CD4-positive, alpha-beta T cell treated with Interleukin-1 beta for 1 hour (primary cell): Measurements from ENCODE around the gene GJD3.
A peak's percentile ranks its signal among the peaks of the same experiment; 100 is the strongest.

Experiments
- DNase-seq, 2 donors: peaks; one replicate each; pipeline ENCODE4 v3.0.0-alpha.2; 2020 to 2022

The GJD3 gene

DNA sequence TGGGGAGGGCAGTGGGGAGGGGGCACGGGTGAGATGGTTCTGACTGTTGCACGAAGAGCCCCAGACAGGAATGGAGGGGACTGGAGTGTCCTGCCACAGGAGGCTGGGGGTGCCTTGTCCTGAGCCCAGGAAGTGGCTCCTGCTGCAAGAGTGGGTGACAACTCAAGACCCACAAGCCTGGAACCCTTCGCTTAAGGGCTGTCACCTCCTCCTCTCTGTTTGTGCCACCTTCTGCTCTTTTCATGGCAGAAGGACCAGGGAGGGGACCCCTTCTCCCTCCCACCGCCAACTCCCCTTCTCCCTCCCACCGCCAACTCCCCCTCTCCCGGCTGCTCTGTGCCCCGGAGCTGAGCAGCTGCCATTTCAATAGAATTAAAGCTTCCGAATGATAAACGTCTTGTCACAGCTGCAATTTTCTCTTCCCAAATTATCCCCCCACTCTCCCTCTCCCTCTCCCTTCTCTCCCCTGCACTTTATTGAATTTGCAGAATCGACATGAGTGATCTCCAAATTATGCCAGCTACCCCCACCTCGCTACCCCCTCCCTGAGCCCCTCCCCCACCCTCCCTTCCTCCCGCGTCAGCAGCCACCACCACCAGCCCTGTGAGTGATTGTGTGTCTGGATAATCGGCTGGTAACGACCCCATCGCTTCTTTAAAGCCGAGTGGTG, 13.7 kb downstream of the GJD3 start:
- no peak for DNase-seq

DNA sequence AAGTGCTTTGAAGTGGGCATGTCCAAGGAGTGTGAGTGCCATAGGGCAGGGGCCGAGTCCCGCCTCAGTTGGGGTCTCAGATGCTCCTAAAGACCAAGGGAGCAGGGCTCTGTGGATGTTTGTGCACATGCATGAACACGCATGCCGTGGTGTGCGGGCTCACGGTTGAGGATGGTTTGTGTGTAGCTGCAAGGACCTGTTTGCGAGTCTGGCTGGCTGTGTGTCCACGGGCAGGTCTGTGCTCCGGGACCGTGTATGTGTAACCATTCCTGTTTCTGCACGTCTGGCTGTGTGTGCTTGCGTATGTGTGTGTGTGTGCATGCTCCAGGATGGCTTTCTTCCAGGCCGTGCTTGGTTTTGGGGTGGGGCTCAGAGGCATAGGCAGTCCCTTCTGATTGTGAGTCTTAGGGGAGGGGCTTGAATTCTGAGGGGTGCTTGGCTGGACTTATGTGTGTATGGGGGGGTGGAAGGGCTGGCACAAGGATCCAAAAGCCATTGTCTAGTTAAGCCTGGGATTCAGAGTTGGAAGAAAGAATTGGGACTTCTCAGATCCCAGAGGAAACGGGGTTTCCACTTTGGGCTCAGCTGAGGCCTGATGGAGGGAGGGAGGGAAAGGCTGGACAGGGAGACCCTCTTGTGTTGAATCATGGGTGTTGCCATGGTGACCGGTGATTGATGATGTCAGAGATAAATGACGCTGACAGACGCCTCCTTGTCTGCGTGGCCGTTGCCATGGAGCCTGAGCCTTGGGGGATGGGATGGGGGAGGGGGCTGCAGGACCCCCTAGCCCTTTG, 14.4 kb downstream of the GJD3 start:
- DNase-seq, result no peak

DNA sequence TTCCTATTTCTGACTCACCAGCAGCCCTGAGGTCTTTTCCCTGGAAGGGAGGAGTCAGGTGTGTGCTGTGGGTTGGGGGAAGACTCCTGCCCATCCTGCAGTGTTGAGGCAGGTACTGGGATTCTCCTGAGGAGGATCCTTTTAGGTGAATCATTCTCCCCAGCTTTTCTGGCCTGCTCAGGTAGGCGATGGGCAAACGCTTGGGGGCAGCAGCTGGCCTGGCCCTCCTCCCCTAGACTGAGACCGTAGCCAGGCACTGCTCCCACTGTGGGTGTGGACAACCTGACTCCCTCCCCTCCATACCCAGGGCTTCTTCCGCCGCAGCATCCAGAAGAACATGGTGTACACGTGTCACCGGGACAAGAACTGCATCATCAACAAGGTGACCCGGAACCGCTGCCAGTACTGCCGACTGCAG, 15.1 kb downstream of the GJD3 start:
- no peak for DNase-seq

DNA sequence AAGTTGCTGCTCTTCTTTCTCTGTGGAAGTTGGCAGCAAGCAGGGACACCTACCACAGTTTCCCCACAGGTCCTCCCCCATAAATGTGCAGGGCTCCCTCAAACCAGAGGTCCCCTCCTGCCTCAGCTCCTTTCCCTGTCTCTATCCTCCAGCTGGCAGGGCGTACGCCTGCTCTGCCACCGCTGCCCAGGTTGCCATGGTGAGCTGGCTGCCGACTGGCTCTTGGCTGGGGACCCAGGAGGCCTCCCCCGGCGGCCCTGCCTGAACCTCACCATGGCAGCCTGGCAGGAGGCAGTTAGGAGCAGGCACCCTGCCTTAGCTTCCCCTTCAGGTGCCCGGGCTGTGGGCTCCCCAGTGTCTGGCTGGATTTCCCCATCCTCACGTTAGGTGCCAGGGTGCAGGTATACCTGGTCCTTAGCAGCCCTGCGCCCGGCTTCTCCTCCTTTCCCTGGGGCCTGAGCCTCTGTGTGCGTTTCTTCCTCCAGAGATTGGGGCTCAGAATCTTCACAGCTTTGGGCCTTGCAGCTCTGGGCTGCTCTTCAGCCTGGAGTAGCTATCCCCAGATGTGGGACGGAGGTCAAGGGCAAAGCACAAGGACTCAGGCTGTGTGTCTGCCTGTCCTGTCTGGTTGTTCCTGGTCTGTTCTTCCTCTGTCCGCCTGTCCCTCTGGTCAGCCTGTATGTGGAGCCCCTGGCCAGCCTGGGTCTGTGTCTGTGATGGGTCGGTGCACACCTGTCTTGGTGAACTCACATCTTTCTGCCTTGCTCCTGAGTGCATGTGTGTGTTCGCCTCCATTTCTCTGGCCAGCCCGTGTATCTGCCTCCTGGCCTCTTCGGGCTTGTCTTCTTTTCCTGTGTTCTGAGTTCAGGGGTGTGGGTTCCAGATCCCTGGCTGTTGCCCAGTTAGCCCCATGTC, 15.7 kb downstream of the GJD3 start:
- DNase-seq, result no peak

DNA sequence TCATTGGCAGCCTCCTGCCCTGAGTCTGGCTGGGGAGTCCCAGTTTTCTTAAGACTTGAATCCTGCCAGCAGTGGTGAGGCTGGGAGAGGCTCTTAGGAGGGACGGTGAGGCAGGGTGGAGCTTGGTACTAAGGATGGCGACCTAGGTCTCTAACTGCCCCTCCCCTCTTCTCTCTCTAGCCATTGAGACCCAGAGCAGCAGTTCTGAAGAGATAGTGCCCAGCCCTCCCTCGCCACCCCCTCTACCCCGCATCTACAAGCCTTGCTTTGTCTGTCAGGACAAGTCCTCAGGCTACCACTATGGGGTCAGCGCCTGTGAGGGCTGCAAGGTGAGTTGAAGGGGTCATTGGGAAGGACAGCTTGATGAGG, 16.4 kb downstream of the GJD3 start:
- DNase-seq, result no peak

DNA sequence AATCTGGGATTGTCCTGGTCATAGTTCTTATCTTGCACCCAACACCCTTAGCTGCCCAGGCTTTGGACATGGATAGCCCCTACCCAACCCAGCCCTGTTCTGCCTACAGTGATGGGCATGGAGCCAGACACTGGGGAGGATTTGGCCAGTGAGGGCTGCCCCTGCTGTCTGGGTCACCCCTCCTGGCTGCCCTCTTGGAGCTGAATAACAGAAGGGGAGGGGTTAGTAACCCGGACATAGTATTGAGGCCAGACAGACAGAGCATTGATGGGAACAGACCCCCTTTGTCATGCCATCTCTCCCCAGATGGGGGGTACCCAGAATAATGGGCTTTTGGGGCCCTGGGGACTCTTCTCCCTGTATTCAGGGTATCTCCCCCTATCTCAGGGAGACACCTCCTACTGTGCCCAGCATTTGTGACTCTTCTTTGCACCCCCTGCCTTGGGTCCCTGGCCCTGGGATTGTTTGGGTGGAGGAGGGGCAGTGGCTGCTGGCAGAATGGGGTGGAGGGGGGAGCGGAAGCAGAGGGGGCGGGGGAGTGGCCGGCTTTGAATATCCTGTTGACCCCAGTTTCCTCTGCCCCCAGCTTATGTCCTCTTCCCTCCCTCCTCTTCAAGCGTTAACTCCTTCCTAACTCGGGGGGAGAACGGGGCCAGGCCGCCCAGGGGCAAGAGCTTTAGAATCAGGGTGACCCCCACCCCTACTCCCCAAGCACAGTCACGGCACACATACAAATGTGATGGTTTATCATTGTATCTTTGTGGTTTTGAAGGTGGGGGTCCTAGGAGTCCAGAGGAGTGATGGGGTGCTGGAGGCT, 17.0 kb downstream of the GJD3 start:
- no peak for DNase-seq

DNA sequence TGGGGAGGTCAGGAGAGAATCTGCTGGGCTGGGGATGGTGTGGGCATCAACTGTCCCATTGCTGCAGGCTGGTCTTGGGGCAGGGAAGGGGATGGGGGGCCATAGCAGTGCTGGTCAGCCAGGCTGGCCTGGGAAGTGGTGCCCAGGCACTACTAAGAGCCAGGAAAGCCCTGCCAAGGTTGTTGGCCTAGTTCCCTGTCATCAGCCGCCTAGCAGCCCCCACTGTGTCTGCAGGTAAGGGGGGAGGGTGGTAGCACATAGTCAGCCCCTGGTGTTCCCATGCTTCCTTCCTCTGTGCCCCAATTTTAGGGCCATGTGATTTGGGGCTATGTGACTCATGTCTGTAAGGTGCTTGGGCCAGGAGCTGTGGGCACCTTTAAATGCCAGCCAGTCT, 17.8 kb downstream of the GJD3 start:
- no peak for DNase-seq

DNA sequence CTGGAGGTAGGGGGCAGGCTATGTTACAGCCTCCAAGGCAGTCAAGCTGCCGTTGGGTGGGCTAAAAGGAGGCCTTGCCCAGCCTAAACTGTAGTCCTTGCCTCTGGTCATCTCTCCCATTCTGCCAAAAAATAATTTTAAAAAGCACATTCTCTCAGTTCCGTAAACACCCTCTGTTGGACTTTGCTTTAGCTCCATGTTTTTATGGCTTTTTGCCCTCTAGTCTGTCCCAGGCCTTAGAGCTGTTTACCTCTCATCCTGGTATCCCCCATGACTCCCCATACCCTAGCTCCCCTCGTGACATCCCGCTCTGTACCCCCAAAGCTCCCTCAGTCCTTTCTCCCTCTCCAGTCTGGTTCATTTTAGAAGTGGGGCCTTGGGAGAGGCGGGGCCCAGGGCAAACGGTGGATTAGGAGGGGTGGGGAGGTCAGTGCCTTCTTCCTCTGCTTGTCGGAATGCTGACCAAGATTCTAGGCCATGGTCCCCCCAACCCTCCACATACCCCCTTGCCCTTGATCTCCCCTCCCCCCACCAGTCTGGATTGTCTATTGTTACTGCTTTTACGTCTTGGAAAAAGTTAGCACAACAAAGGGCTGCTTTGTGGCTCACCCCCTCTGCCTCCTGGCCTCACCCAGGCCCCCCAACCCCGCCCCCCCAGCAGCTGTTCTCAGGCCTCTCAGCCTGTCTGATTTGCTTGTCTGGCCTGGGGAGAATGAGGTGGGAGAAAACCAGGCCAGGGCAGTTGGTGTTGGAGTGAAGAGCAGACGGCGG, 18.4 kb downstream of the GJD3 start:
- DNase-seq, result no peak

DNA sequence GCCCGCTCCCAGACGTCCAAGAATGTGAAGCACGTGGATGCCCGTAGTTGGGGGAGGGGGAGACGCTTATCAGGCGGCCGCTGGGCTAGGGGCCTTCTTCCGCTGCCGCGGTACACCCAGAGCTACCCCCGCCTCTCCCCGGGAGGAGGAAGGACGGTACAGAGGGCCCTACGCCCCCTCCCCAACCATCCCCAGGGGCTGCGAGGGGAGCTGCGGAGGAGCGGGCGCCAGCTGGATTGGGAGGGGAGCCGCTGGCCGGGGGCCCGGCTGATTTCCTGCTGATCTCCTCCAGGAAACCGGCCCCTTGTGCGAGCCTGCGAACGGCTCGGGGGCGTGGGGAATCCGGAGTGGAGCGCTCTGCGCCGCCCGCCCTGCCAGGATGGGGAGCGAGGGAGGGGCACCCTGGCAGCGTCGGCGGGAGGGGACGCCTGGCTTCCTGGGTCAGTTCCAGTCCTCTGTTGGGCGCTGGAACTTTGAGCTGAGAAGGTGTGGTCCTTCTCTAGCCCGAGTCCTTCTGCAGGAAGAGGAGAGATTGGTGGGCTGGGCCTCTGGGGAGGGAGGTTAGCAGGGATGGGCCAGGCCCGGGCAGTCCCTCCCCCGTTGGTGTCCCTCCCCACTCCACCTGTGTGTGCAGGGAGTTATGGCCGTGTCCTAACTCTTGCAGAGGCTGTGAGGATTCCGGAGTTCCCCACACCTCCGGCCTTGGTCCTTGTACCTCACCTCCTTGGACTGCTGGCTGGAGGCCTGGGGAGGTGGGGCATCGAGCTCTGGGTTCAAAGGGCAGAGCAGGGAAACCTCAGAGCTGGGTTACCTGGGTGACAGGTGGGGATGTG, 19.2 kb downstream of the GJD3 start:
- peak; percentile 54 to 58 for DNase-seq

DNA sequence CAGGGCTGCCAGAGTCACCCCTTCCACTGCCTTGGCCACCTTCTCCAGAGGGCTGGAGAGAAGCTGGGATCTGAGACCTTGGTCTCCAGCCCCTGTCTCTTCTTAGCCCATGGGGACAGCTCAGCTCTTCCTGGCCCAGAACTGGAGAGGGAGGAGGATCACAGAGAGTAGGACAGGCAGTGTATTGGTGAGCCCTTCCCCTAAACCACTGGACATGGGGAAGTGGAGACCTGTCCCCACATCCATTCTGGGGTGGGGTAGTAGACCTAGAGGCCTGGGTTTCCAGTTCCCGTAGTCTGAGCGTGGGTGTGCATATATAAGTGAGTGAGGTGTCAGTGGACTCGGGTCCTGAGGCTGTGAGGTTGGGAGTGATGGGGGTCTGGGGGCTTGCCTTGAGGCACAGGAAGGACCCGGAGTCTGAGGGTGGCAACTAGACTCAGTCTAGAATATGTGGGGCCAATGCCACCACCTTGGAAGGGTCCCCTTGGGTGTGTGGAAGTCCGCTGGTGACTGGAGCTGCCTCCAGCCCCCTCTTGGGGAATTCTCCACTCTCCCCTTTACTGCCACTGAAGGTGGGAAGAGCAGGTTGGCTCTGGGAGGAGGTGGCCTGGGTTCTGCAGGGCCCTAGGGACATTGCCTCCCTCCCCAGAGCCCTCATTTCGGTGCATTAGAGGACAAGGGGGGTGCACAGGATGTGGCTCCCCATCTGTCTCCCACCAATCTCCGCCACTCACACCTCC, 19.9 kb downstream of the GJD3 start:
- DNase-seq, result no peak

DNA sequence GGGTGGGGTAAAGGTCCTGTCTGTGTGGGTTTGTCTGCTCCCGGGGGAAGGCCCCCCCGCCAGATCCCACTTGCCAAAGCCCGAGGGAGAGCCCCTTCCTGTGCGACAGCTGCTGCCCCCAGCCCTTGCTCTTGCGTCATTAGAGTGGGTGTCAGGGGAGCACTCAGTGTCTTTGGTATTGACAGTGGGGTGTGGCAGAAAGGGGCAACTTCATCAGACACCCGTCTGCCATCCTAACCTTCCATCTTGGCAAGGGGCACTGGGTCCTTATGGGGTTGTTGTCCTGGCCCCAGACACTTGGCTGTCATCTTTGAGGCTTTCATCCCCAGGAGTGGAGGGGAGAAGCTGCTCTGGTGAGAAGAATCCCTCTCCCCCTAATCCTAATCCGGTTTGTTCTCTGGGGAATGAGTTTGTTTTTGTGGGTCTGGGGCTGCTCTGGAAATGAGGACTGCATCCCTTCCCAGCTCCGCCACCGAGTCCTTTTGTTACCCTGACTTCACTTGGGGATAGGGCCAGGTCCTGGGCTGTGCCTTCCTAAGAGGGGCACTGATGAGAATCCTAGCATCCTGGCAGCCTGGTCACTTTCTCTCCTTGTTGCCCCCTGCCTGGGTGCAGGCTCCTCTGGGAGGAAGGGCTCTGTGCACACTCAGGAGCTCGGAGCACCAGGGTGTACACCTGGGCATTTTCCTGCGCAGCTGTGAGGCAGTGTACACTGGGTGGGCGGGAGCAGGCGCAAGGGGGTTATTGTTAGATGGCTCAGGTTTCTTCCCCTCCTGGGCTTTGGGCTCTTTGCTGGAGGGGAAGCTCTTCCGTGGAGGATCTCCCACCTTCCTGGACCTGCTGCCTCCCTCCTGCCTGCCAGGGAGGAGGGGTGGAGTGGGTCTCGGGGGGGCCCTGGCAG, 21.1 kb downstream of the GJD3 start:
- peak in 1 of 2 donors; percentile 74 for DNase-seq

DNA sequence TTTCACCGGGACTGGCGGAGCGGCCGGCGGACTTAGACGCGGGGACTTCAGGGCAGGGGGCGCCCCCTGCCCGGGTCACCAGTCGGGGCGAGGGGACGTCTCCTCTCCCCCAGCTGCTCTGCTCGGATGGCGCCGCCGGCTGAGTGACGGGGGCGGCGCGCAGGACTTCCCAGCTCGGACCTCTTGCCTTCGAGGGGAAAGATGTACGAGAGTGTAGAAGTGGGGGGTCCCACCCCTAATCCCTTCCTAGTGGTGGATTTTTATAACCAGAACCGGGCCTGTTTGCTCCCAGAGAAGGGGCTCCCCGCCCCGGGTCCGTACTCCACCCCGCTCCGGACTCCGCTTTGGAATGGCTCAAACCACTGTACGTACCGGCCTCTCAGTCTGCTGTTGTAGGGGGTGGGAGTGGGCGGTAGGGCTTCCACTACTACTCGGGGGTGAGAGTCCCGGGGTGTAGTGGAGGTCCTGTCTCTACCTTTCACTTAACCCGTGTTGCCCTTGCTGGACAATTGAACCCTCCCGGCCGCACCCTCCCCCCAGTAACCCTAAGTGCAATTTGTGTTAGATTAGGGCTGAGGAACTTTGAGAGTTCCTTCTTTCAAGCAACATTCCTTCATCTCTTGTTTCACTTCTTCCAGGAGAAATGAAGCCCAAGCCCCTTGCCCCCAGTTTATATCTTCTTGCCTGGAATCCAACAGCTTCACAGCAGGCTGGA, 21.9 kb downstream of the GJD3 start:
- DNase-seq, result no peak

DNA sequence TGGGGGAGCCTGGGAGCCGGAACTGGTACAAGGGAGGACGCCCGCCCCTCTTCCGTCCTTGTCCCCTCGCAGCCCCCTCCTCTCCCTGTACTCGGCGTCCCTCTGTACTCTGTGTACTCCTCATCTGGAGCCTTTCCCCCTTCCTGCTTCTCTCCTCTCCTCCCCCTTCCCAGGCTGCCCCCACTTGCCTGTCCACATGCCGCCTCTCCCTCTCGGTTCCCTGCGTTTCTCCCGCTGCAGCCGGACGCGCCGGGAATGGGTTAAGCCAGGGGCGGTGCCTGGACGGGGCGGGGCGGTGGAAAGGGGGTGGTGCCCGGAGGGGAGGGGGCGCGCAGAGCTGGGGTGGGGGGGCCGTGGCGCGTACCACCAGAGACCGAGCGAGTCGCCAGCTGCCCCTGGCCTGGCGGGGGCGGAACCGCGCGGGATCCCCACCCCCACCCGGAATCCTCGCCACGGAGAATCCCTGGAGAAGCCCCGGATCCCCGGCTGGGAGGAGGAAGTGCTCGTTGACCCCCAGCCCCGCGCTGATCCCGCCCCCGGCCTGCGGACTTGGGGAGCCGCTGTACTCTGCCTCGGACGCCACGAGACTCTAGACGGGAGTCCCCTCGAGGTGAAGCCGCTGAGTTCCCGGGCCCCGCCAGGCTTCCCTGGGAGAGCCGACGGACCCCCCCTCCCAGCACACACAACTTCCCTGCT, 22.6 kb downstream of the GJD3 start:
- DNase-seq, result peak; percentile 52 to 70

DNA sequence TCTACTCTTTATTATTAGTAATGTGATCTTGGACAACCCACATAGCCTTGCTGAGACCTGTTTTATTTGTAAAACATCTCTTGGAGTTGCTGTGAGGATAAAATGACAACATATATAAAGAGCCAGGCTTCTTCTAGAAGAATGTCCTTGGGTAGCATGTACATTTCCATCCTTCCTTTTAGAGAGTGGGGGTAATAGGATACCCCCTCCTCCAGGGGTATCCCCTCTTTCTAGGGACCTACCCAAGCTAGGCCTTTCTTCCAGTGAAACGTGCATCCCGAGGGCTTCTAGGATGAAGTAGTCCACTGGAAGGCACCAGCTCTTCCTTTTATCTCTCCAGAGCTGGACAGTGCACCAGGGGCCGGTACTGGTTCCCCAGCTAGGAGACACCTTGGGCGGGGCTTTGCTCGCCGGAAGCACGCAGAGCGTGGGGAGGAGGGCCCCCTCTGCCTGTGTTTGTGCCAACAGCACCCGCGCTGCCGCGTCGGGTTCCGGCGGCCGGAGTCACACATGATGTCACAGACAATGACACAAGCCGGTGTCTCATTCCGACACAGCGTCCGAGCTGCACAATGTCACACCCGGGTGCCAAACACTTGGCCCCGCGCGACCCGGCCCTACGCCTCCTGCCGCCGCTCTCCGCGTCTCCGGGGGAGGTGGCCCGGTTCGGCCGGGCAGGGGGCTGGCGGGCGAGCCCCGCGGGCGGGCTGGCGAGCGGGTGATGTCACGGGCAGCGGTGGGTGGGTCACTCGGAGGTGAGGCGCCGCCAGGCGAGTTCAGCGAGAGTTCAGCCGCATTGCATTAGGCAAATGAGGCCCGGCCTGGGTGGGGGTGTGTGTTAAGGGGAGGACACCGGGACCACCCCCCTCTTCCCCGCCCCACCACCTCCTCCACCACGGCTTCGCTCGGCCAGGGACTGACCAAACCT, 23.4 kb downstream of the GJD3 start:
- DNase-seq, result peak; percentile 94 to 97

DNA sequence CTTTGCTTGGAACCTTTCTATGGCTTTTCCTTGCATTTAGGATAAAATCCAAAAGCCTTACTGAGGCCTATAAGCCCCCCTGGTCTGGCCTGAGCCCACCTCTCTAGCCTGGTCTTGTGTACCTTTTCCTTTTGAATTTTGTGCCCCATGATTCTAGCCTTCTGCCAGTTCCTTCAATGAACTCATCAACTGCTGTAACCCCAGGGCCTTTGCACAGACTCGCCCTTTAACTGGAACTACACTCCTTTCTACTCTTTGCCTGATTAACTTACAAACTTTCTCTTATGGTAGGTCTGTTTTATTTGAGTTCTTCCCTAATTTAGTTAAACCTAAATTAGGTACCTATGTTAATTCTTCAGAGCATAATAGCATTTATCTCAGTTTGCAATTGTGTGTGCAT, 24.2 kb downstream of the GJD3 start:
- DNase-seq, result no peak

DNA sequence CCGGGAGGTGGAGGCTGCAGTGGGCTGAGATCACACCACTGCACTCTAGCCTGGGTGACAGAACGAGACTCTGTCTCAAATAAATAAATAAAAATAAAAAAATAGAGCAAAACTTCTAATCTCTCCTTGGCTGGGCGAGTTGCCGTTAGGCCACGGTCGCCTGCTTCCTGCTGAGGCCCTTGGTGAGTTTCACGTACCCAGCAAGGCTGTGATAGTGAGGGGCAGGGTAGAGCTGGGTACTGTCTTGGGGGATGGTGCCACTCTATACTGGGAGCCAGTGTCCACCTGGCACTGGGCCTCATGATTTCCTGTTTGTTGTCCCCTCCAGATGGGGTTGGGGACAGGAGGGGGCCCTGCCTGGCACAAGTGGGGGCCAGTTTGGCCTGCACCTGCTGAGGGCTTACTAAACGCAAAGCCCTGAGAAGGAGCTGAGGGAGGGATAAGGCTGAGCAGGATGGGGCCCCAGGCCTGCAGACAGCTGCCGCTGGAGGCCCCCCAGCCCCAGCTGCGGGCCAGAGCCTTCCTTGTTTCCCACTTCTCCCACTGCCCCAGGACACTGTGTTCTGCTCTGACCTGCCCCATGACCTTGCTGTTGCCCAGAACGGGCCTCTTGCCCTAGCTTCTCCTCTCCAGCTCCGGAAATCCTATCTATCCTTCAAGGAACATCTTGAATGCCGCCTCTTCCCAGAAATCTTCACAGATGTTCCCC, 25.4 kb downstream of the GJD3 start:
- DNase-seq, result no peak
